A673 (cell line): ENCODE measurements around the gene NVL. TPM values are rescaled to one million over a fixed set of nuclear protein-coding genes. Genes with fewer than 3 reads are reported as not detected.

Experiments
- BruUV-seq: library from RNA; stranded (reverse); fragments of 400-500 nt; replicated peaks from 2 replicates; lab custom pipeline; 2021; lab: Mats Ljungman, UMichigan
- CTCF ChIA-PET: fragments of 300-600 bp; sonication (Branson Sonifier 250); formaldehyde crosslinking; loops from one replicate; lab custom pipeline; 2022; ENCODE audit warnings: antibody characterized with exemption; lab: Charles Lee
- POLR2A ChIA-PET: fragments of 300-600 bp; sonication (Branson Sonifier 250); formaldehyde crosslinking; loops from one replicate; lab custom pipeline; 2022; ENCODE audit warnings: antibody characterized with exemption; ENCODE audit not compliant: low non-redundant PET; lab: Charles Lee
- DNase-seq: peaks from one replicate; pipeline ENCODE4 v3.0.0-alpha.2; 2015; ENCODE audit warnings: low spot score
- H3K27ac ChIP-seq: fragments of 200-600 bp; sonication (generic); 2 replicates; pipeline ENCODE4 v1.5.1; 2016; ENCODE audit warnings: mixed run types, low read depth, mild to moderate bottlenecking, mixed read lengths, antibody characterized with exemption, low read length; ENCODE audit not compliant: poor library complexity, severe bottlenecking
- H3K27me3 ChIP-seq: fragments of 200-600 bp; sonication (generic); replicated peaks from 2 replicates; pipeline ENCODE4 v1.6.1; 2017; ENCODE audit warnings: mixed run types, low read depth, mild to moderate bottlenecking, mixed read lengths, antibody characterized with exemption, low read length; ENCODE audit not compliant: insufficient read depth, poor library complexity
- H3K36me3 ChIP-seq: fragments of 200-600 bp; sonication (generic); 2 replicates; pipeline ENCODE4 v1.6.1; 2016; ENCODE audit warnings: mixed run types, mild to moderate bottlenecking, mixed read lengths, antibody characterized with exemption, low read length; ENCODE audit not compliant: insufficient read depth, poor library complexity, severe bottlenecking
- H3K4me1 ChIP-seq: fragments of 200-600 bp; sonication (generic); 2 replicates; pipeline ENCODE4 v1.6.1; 2017; ENCODE audit warnings: mixed run types, mild to moderate bottlenecking, mixed read lengths, antibody characterized with exemption, low read length; ENCODE audit not compliant: insufficient read depth, poor library complexity, severe bottlenecking
- H3K4me3 ChIP-seq: fragments of 200-600 bp; sonication (generic); 2 replicates; pipeline ENCODE4 v1.5.1; 2016; ENCODE audit warnings: low read depth, mixed run types, mild to moderate bottlenecking, mixed read lengths, low read length; ENCODE audit not compliant: poor library complexity, severe bottlenecking
- H3K9me3 ChIP-seq: fragments of 200-600 bp; sonication (generic); 2 replicates; pipeline ENCODE4 v1.6.1; 2016; ENCODE audit warnings: mixed run types, low read depth, mild to moderate bottlenecking, mixed read lengths, antibody characterized with exemption, low read length; ENCODE audit not compliant: poor library complexity, severe bottlenecking
- EZH2 ChIP-seq: fragments of 200-600 bp; sonication (generic); IDR thresholded peaks from 2 replicates; pipeline ENCODE4 v1.6.1; 2017; ENCODE audit warnings: borderline replicate concordance, low read depth, mild to moderate bottlenecking, mixed read lengths, antibody characterized with exemption, low read length; ENCODE audit not compliant: poor library complexity, severe bottlenecking
- intact Hi-C: fragments of 100-400 bp; cut with micrococcal nuclease; formaldehyde crosslinking; loops from one replicate; pipeline ENCODE4 v1.10.0; 2022; ENCODE audit not compliant: unreplicated experiment
- microRNA-seq: library from miRNA; unstranded; fragments of <30 nt; microRNA quantifications from one replicate; pipeline ENCODE4 v1.2.0, GENCODE V29; 2021
- total RNA-seq: library from RNA; stranded (reverse); gene quantifications from 2 replicates; pipeline ENCODE4 v1.2.3, GENCODE V29; 2021
- TF ChIP-seq, protein P1 (sequence below): fragments of 300-800, 200-600 bp; sonication (generic); conservative IDR thresholded peaks from 2 replicates; pipeline ENCODE4 v1.5.1; 2017; ENCODE audit warnings: low read depth, mild to moderate bottlenecking, antibody characterized with exemption, low read length, moderate library complexity, mixed read lengths

Gene NVL
- total RNA-seq, 1 experiment from 2014 or later = 54.8 TPM

- Histone ChIP-seq H3K27me3 (no peaks in the 10 kb centered on the region), H3K4me1 (peaks cover 7% of the 10 kb centered on the region), H3K36me3 (peaks cover 2% of the 10 kb centered on the region), H3K9me3 (no peaks in the 10 kb centered on the region), H3K4me3 (no peak overlapping the region), H3K27ac (no peak overlapping the region)
- intact Hi-C loops = no loop called here
- CTCF ChIA-PET = no interaction called here
- DNase-seq = no peak
- TF ChIP-seq EZH2 = no peak
- TF ChIP-seq, protein P1, sequence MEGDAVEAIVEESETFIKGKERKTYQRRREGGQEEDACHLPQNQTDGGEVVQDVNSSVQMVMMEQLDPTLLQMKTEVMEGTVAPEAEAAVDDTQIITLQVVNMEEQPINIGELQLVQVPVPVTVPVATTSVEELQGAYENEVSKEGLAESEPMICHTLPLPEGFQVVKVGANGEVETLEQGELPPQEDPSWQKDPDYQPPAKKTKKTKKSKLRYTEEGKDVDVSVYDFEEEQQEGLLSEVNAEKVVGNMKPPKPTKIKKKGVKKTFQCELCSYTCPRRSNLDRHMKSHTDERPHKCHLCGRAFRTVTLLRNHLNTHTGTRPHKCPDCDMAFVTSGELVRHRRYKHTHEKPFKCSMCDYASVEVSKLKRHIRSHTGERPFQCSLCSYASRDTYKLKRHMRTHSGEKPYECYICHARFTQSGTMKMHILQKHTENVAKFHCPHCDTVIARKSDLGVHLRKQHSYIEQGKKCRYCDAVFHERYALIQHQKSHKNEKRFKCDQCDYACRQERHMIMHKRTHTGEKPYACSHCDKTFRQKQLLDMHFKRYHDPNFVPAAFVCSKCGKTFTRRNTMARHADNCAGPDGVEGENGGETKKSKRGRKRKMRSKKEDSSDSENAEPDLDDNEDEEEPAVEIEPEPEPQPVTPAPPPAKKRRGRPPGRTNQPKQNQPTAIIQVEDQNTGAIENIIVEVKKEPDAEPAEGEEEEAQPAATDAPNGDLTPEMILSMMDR = no peak
- no TSS peak for BruUV-seq
- POLR2A ChIA-PET = no interaction called here
Measured at GRCh38 chr1:224180783-224181452, 149.1 kb downstream of the NVL start.

GRCh38 chr1:224178894-224179293 lies 151.1 kb downstream of the NVL start:
- H3K4me3 ChIP-seq = no peak overlapping the region
- POLR2A ChIA-PET = no interaction called here
- no TSS peak for BruUV-seq

DNA sequence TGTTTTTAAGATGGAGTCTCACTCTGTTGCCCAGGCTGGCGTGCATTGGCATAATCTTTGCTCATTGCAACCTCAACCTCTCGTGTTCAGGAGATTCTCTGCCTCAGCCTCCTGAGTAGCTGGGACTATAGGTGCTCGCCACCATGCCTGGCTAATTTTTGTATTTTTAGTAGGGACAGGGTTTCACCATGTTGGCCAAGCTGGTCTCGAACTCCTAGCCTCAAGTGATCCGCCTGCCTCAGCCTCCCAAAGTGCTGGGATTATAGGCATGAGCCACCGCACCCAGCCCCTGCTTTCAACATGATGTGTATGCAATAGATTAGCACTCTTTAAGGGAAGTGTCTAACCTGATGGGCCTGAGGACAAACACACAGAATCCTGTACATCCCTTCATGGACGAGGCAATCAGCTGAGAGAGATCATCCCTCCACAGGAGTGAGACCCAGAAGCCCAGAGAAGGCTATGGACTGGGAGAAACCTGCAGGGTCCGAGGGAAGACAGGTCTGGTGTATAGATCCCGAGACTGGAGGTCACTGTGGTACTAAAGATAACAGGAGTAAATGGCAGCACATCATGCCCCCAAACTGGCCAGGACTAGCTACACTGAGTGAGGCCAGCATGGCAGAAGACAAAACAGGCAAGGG lies 152.5 kb downstream of the NVL start:
- no peak overlapping the region for H3K4me3 ChIP-seq
- BruUV-seq = no TSS peak
- POLR2A ChIA-PET = no interaction called here
- no peak for TF ChIP-seq EZH2
- TF ChIP-seq, protein P1 = no peak
- no peaks in the 10 kb centered on the region for H3K36me3 ChIP-seq
- no peaks in the 10 kb centered on the region for H3K9me3 ChIP-seq
- intact Hi-C loops = no loop called here
- peaks cover 6% of the 10 kb centered on the region for H3K4me1 ChIP-seq
- CTCF ChIA-PET = no interaction called here
- no peak for DNase-seq
- H3K27me3 ChIP-seq = no peaks in the 10 kb centered on the region
- no peak overlapping the region for H3K27ac ChIP-seq

More at GRCh38 chr1:224178894-224179293, 151.1 kb downstream of the NVL start:
- CTCF ChIA-PET = no interaction called here
- Histone ChIP-seq H3K4me1 (peaks cover 7% of the 10 kb centered on the region), H3K27ac (no peak overlapping the region), H3K9me3 (no peaks in the 10 kb centered on the region), H3K36me3 (no peaks in the 10 kb centered on the region), H3K27me3 (no peaks in the 10 kb centered on the region)
- intact Hi-C loops = no loop called here
- TF ChIP-seq EZH2 = no peak
- TF ChIP-seq, protein P1 = no peak
- no peak for DNase-seq

Small RNA genes within 50 kb of the gene (microRNA-seq; reads per million reads assigned to microRNA genes)
- 0.81 reads per million for gene MIR320B2

Other genes with a start within 250 kb of the NVL start
- 39.0 and 45.8 TPM in 2 replicates for gene FBXO28, start 216.1 kb downstream of the NVL start, total RNA-seq
- gene DEGS1, start 146.9 kb downstream of the NVL start, total RNA-seq = 55.4 and 70.0 TPM in 2 replicates
- 76.7 and 79.9 TPM in 2 replicates for gene CNIH4, start 26.7 kb upstream of the NVL start, total RNA-seq
- gene WDR26, start 104.6 kb upstream of the NVL start, total RNA-seq = 73.5 TPM in 2 replicates